ENCODE measurements around the gene PTPRG. TPM values are rescaled to one million over a fixed set of nuclear protein-coding genes. Genes with fewer than 3 reads are reported as not detected.

Gene PTPRG
- total and polyA plus RNA-seq, 2 experiments from 2014 or later, result 24.4 to 131 TPM

DNA sequence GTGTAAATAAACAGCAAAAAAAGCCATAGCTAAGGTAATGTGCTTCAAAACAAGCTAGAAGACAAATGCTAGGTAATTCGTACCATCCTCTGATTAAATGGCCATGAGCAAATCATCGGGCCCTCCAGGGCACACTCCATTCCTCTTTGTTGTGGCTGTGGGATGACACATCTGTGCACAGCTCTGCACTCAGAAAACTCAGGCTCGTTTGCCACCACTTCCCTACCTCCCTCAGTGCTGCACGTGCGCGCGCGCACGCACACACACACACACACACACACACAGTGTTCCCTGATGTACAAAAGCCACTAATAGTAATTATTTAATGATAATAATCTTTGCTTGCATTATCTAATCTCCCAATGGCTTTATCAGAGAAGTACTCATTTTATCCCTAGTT, 475.4 kb downstream of the PTPRG start:
- no peaks in the 10 kb centered on the region for H3K9me2 ChIP-seq (ENCODE audit: insufficient read depth)
- no peak overlapping the region for H3K4me2 ChIP-seq
- H3K4me3 Mint-ChIP-seq, result no peak overlapping the region
- H3K36me3 Mint-ChIP-seq (ENCODE audit: low read depth), result no peaks in the 10 kb centered on the region
- no peaks in the 10 kb centered on the region for H3K36me3 ChIP-seq (ENCODE audit: insufficient read depth)
- H3F3A ChIP-seq (replicated peaks; ENCODE audit: low read depth), result no peaks in the 10 kb centered on the region
- H3K79me2 ChIP-seq (replicated peaks; ENCODE audit: insufficient read depth), result peaks cover 16% of the 10 kb centered on the region
- no peak overlapping the region for H3K4me3 ChIP-seq
- peaks cover 19% of the 10 kb centered on the region for H3K4me1 Mint-ChIP-seq
- H3K9me3 Mint-ChIP-seq, result no peaks in the 10 kb centered on the region
- peaks cover 1% of the 10 kb centered on the region for H3K27me3 Mint-ChIP-seq (ENCODE audit: insufficient read depth, low read depth, poor library complexity)
- DNase-seq (ENCODE audit: low spot score), result no peak
- no peaks in the 10 kb centered on the region for H4K20me1 ChIP-seq (replicated peaks; ENCODE audit: insufficient read depth)
- no peak overlapping the region for H3K27ac ChIP-seq (ENCODE audit: low read depth)
- no peaks in the 10 kb centered on the region for H3K27me3 ChIP-seq (ENCODE audit: insufficient read depth)
- TF ChIP-seq ZNF331 (CRISPR knock-in tag; IDR thresholded peaks at IDR 0.05; ENCODE audit: low read depth), result no peak
- no peak for TF ChIP-seq CREB1 (CRISPR knock-in tag; IDR thresholded peaks at IDR 0.05; ENCODE audit: low read depth)
- no peak for TF ChIP-seq EZH2phosphoT487 (IDR thresholded peaks at IDR 0.05; ENCODE audit: unreplicated experiment)
- no peak for TF ChIP-seq EZH2 (IDR thresholded peaks at IDR 0.05; ENCODE audit: low read depth, unreplicated experiment)
- no peak for TF ChIP-seq NANOG (IDR thresholded peaks at IDR 0.05; ENCODE audit: borderline replicate concordance)
- TF ChIP-seq STAT1 (IDR thresholded peaks at IDR 0.05; ENCODE audit: unreplicated experiment), result no peak
- TF ChIP-seq POLR2AphosphoS5 (IDR thresholded peaks at IDR 0.05; ENCODE audit: low read depth), result no peak
- TF ChIP-seq, protein P1, sequence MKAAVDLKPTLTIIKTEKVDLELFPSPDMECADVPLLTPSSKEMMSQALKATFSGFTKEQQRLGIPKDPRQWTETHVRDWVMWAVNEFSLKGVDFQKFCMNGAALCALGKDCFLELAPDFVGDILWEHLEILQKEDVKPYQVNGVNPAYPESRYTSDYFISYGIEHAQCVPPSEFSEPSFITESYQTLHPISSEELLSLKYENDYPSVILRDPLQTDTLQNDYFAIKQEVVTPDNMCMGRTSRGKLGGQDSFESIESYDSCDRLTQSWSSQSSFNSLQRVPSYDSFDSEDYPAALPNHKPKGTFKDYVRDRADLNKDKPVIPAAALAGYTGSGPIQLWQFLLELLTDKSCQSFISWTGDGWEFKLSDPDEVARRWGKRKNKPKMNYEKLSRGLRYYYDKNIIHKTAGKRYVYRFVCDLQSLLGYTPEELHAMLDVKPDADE (IDR thresholded peaks at IDR 0.05), result no peak
- no peak for TF ChIP-seq ZNF114 (CRISPR knock-in tag; IDR thresholded peaks at IDR 0.05)
- TF ChIP-seq, protein P2, sequence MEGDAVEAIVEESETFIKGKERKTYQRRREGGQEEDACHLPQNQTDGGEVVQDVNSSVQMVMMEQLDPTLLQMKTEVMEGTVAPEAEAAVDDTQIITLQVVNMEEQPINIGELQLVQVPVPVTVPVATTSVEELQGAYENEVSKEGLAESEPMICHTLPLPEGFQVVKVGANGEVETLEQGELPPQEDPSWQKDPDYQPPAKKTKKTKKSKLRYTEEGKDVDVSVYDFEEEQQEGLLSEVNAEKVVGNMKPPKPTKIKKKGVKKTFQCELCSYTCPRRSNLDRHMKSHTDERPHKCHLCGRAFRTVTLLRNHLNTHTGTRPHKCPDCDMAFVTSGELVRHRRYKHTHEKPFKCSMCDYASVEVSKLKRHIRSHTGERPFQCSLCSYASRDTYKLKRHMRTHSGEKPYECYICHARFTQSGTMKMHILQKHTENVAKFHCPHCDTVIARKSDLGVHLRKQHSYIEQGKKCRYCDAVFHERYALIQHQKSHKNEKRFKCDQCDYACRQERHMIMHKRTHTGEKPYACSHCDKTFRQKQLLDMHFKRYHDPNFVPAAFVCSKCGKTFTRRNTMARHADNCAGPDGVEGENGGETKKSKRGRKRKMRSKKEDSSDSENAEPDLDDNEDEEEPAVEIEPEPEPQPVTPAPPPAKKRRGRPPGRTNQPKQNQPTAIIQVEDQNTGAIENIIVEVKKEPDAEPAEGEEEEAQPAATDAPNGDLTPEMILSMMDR (conservative IDR thresholded peaks at IDR 0.05; ENCODE audit: low read depth in 2 of 2), result no peak
- TF ChIP-seq JUNB (IDR thresholded peaks at IDR 0.05; ENCODE audit: unreplicated experiment), result no peak
- TF ChIP-seq, protein P3, sequence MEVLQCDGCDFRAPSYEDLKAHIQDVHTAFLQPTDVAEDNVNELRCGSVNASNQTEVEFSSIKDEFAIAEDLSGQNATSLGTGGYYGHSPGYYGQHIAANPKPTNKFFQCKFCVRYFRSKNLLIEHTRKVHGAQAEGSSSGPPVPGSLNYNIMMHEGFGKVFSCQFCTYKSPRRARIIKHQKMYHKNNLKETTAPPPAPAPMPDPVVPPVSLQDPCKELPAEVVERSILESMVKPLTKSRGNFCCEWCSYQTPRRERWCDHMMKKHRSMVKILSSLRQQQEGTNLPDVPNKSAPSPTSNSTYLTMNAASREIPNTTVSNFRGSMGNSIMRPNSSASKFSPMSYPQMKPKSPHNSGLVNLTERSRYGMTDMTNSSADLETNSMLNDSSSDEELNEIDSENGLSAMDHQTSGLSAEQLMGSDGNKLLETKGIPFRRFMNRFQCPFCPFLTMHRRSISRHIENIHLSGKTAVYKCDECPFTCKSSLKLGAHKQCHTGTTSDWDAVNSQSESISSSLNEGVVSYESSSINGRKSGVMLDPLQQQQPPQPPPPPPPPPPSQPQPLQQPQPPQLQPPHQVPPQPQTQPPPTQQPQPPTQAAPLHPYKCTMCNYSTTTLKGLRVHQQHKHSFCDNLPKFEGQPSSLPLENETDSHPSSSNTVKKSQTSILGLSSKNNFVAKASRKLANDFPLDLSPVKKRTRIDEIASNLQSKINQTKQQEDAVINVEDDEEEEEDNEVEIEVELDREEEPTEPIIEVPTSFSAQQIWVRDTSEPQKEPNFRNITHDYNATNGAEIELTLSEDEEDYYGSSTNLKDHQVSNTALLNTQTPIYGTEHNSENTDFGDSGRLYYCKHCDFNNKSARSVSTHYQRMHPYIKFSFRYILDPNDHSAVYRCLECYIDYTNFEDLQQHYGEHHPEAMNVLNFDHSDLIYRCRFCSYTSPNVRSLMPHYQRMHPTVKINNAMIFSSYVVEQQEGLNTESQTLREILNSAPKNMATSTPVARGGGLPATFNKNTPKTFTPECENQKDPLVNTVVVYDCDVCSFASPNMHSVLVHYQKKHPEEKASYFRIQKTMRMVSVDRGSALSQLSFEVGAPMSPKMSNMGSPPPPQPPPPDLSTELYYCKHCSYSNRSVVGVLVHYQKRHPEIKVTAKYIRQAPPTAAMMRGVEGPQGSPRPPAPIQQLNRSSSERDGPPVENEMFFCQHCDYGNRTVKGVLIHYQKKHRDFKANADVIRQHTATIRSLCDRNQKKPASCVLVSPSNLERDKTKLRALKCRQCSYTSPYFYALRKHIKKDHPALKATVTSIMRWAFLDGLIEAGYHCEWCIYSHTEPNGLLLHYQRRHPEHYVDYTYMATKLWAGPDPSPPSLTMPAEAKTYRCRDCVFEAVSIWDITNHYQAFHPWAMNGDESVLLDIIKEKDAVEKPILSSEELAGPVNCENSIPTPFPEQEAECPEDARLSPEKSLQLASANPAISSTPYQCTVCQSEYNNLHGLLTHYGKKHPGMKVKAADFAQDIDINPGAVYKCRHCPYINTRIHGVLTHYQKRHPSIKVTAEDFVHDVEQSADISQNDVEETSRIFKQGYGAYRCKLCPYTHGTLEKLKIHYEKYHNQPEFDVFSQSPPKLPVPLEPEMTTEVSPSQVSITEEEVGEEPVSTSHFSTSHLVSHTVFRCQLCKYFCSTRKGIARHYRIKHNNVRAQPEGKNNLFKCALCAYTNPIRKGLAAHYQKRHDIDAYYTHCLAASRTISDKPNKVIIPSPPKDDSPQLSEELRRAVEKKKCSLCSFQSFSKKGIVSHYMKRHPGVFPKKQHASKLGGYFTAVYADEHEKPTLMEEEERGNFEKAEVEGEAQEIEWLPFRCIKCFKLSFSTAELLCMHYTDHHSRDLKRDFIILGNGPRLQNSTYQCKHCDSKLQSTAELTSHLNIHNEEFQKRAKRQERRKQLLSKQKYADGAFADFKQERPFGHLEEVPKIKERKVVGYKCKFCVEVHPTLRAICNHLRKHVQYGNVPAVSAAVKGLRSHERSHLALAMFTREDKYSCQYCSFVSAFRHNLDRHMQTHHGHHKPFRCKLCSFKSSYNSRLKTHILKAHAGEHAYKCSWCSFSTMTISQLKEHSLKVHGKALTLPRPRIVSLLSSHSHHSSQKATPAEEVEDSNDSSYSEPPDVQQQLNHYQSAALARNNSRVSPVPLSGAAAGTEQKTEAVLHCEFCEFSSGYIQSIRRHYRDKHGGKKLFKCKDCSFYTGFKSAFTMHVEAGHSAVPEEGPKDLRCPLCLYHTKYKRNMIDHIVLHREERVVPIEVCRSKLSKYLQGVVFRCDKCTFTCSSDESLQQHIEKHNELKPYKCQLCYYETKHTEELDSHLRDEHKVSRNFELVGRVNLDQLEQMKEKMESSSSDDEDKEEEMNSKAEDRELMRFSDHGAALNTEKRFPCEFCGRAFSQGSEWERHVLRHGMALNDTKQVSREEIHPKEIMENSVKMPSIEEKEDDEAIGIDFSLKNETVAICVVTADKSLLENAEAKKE (CRISPR knock-in tag; IDR thresholded peaks at IDR 0.05), result no peak
- TF ChIP-seq, protein P4, sequence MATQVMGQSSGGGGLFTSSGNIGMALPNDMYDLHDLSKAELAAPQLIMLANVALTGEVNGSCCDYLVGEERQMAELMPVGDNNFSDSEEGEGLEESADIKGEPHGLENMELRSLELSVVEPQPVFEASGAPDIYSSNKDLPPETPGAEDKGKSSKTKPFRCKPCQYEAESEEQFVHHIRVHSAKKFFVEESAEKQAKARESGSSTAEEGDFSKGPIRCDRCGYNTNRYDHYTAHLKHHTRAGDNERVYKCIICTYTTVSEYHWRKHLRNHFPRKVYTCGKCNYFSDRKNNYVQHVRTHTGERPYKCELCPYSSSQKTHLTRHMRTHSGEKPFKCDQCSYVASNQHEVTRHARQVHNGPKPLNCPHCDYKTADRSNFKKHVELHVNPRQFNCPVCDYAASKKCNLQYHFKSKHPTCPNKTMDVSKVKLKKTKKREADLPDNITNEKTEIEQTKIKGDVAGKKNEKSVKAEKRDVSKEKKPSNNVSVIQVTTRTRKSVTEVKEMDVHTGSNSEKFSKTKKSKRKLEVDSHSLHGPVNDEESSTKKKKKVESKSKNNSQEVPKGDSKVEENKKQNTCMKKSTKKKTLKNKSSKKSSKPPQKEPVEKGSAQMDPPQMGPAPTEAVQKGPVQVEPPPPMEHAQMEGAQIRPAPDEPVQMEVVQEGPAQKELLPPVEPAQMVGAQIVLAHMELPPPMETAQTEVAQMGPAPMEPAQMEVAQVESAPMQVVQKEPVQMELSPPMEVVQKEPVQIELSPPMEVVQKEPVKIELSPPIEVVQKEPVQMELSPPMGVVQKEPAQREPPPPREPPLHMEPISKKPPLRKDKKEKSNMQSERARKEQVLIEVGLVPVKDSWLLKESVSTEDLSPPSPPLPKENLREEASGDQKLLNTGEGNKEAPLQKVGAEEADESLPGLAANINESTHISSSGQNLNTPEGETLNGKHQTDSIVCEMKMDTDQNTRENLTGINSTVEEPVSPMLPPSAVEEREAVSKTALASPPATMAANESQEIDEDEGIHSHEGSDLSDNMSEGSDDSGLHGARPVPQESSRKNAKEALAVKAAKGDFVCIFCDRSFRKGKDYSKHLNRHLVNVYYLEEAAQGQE (IDR thresholded peaks at IDR 0.05; ENCODE audit: unreplicated experiment), result no peak
- H3K27ac Mint-ChIP-seq, result no peak overlapping the region
- H2AFZ ChIP-seq, result no peak overlapping the region
- no peaks in the 10 kb centered on the region; the same call in none of the 2 replicates for H3K4me1 ChIP-seq (ENCODE audit: insufficient read depth)
- ATAC-seq, result no peak

All from GM23338 (cell line).